Germinal center (tissue), 1 donor: ENCODE results near the gene SMIM7.
"Not testable (repeated sequence)": the region's sequence is repeated elsewhere in the genome, so short reads cannot be mapped to it uniquely, and the experiment has no call there.

Experiments
- DNase-seq: peaks from one replicate; pipeline ENCODE4 v3.0.0; 2012; ENCODE audit warnings: mixed read lengths, low spot score

The SMIM7 gene

GRCh38 chr19:16654627-16655026 is 5.3 kb downstream of the SMIM7 start:
- DNase-seq: no peak

GRCh38 chr19:16654140-16654539 is 5.8 kb downstream of the SMIM7 start:
- DNase-seq: peak; percentile 20

- DNase-seq: no peak
Observed at GRCh38 chr19:16652854-16653253, 7.1 kb downstream of the SMIM7 start.

- not testable (repeated sequence) for DNase-seq
Observed at GRCh38 chr19:16651421-16652188, 8.3 kb downstream of the SMIM7 start.

- DNase-seq: no peak
Observed at GRCh38 chr19:16650821-16651220, 9.1 kb downstream of the SMIM7 start.

GRCh38 chr19:16649734-16650133 is 10.2 kb downstream of the SMIM7 start:
- no peak for DNase-seq

- no peak for DNase-seq
Observed at GRCh38 chr19:16645140-16645539, 14.8 kb downstream of the SMIM7 start.

GRCh38 chr19:16641695-16642094 is 18.2 kb downstream of the SMIM7 start:
- no peak for DNase-seq

GRCh38 chr19:16640951-16641350 is 19.0 kb downstream of the SMIM7 start:
- no peak for DNase-seq

GRCh38 chr19:16638666-16639065 is 21.3 kb downstream of the SMIM7 start:
- no peak for DNase-seq

GRCh38 chr19:16637535-16637934 is 22.4 kb downstream of the SMIM7 start:
- DNase-seq: no peak

GRCh38 chr19:16631465-16631864 is 28.5 kb downstream of the SMIM7 start:
- DNase-seq: no peak

- peak; percentile 44 for DNase-seq
Observed at GRCh38 chr19:16628984-16629691, 30.8 kb downstream of the SMIM7 start.

- DNase-seq: peak; percentile 98
Observed at GRCh38 chr19:16628183-16628983, 31.6 kb downstream of the SMIM7 start, which contains the start of gene MED26. MED26 (minus strand) TSS chr19:16628204; CDS start chr19:16627943, 261 bp downstream.

GRCh38 chr19:16627928-16628182 is 32.1 kb downstream of the SMIM7 start:
- no peak for DNase-seq

- DNase-seq: peak; percentile 22
Observed at GRCh38 chr19:16627193-16627927, 32.6 kb downstream of the SMIM7 start.

- no peak for DNase-seq
Observed at GRCh38 chr19:16626796-16627192, 33.1 kb downstream of the SMIM7 start.

GRCh38 chr19:16625163-16625958 is 34.6 kb downstream of the SMIM7 start:
- no peak for DNase-seq

GRCh38 chr19:16624236-16624635 is 35.7 kb downstream of the SMIM7 start:
- no peak for DNase-seq

- DNase-seq: no peak
Observed at GRCh38 chr19:16623576-16623975, 36.4 kb downstream of the SMIM7 start.

- no peak for DNase-seq
Observed at GRCh38 chr19:16623066-16623465, 36.9 kb downstream of the SMIM7 start.
